ENCODE results near the gene SPATA2L.
"Not testable (repeated sequence)": the region's sequence is repeated elsewhere in the genome, so short reads cannot be mapped to it uniquely, and the experiment has no call there.

SPATA2L gene

GRCh38 chr16:89707695-89708094, 6.2 kb upstream of the SPATA2L start:
- H3K9me3 ChIP-seq (ENCODE audit: control insufficient read depth in 1 of 2, low read length in 2 of 2), result no peaks in the 10 kb centered on the region
- H3K4me1 ChIP-seq (ENCODE audit: control insufficient read depth in 1 of 2, insufficient read depth in 2 of 2, low read length in 2 of 2), result peaks cover 0 to 14% of the 10 kb centered on the region in 2 donors
- H3K27ac ChIP-seq (ENCODE audit: low read depth, low read length), result no peak overlapping the region
- H3K9ac ChIP-seq (ENCODE audit: low read depth in 1 of 2, low read length in 2 of 2), result no peak overlapping the region
- H3K4me3 ChIP-seq (ENCODE audit: low read depth in 1 of 2, low read length in 2 of 2), result no peak overlapping the region
- no peaks in the 10 kb centered on the region for H3K36me3 ChIP-seq (ENCODE audit: control insufficient read depth in 1 of 2, insufficient read depth in 2 of 2, low read length in 2 of 2)
- no peaks in the 10 kb centered on the region for H3K27me3 ChIP-seq (ENCODE audit: control insufficient read depth in 1 of 2, insufficient read depth in 2 of 2, low read length in 2 of 2)

GRCh38 chr16:89706518-89707260, 5.2 kb upstream of the SPATA2L start:
- Histone ChIP-seq H3K4me3 (ENCODE audit: low read depth in 1 of 2, low read length in 2 of 2) (no peak overlapping the region), H3K9me3 (ENCODE audit: control insufficient read depth in 1 of 2, low read length in 2 of 2) (no peaks in the 10 kb centered on the region), H3K9ac (ENCODE audit: low read depth in 1 of 2, low read length in 2 of 2) (peak overlapping the region in 1 of 2 donors; percentile 28), H3K27me3 (ENCODE audit: control insufficient read depth in 1 of 2, insufficient read depth in 2 of 2, low read length in 2 of 2) (no peaks in the 10 kb centered on the region), H3K27ac (ENCODE audit: low read depth, low read length) (no peak overlapping the region), H3K4me1 (ENCODE audit: control insufficient read depth in 1 of 2, insufficient read depth in 2 of 2, low read length in 2 of 2) (peaks cover 0 to 18% of the 10 kb centered on the region in 2 donors), H3K36me3 (ENCODE audit: control insufficient read depth in 1 of 2, insufficient read depth in 2 of 2, low read length in 2 of 2) (no peaks in the 10 kb centered on the region)

- no peak overlapping the region for H3K4me3 ChIP-seq (ENCODE audit: low read depth in 1 of 2, low read length in 2 of 2)
- H3K27me3 ChIP-seq (ENCODE audit: control insufficient read depth in 1 of 2, insufficient read depth in 2 of 2, low read length in 2 of 2), result no peaks in the 10 kb centered on the region
- peaks cover 5 to 25% of the 10 kb centered on the region in 2 donors for H3K4me1 ChIP-seq (ENCODE audit: control insufficient read depth in 1 of 2, insufficient read depth in 2 of 2, low read length in 2 of 2)
Measured at GRCh38 chr16:89705006-89705405, 3.5 kb upstream of the SPATA2L start.

GRCh38 chr16:89704281-89704680, 2.8 kb upstream of the SPATA2L start:
- Histone ChIP-seq H3K27ac (ENCODE audit: low read depth, low read length) (no peak overlapping the region), H3K36me3 (ENCODE audit: control insufficient read depth in 1 of 2, insufficient read depth in 2 of 2, low read length in 2 of 2) (peaks cover 0 to under 1% of the 10 kb centered on the region in 2 donors), H3K4me3 (ENCODE audit: low read depth in 1 of 2, low read length in 2 of 2) (no peak overlapping the region), H3K9ac (ENCODE audit: low read depth in 1 of 2, low read length in 2 of 2) (no peak overlapping the region), H3K4me1 (ENCODE audit: control insufficient read depth in 1 of 2, insufficient read depth in 2 of 2, low read length in 2 of 2) (peaks cover 10 to 30% of the 10 kb centered on the region in 2 donors), H3K27me3 (ENCODE audit: control insufficient read depth in 1 of 2, insufficient read depth in 2 of 2, low read length in 2 of 2) (no peaks in the 10 kb centered on the region), H3K9me3 (ENCODE audit: control insufficient read depth in 1 of 2, low read length in 2 of 2) (no peaks in the 10 kb centered on the region)

More at GRCh38 chr16:89705006-89705405, 3.5 kb upstream of the SPATA2L start:
- no peak overlapping the region for H3K27ac ChIP-seq (ENCODE audit: low read depth, low read length)
- H3K36me3 ChIP-seq (ENCODE audit: control insufficient read depth in 1 of 2, insufficient read depth in 2 of 2, low read length in 2 of 2), result no peaks in the 10 kb centered on the region
- H3K9me3 ChIP-seq (ENCODE audit: control insufficient read depth in 1 of 2, low read length in 2 of 2), result no peaks in the 10 kb centered on the region
- no peak overlapping the region for H3K9ac ChIP-seq (ENCODE audit: low read depth in 1 of 2, low read length in 2 of 2)

- Histone ChIP-seq H3K36me3 (ENCODE audit: control insufficient read depth in 1 of 2, insufficient read depth in 2 of 2, low read length in 2 of 2) (peaks cover 4 to 6% of the 10 kb centered on the region in 2 donors), H3K9me3 (ENCODE audit: control insufficient read depth in 1 of 2, low read length in 2 of 2) (no peaks in the 10 kb centered on the region), H3K4me1 (ENCODE audit: control insufficient read depth in 1 of 2, insufficient read depth in 2 of 2, low read length in 2 of 2) (peaks cover 12 to 25% of the 10 kb centered on the region in 2 donors), H3K27ac (ENCODE audit: low read depth, low read length) (peak overlapping the region; percentile 92), H3K4me3 (ENCODE audit: low read depth in 1 of 2, low read length in 2 of 2) (peak overlapping the region; percentile 71 to 74), H3K27me3 (ENCODE audit: control insufficient read depth in 1 of 2, insufficient read depth in 2 of 2, low read length in 2 of 2) (no peaks in the 10 kb centered on the region), H3K9ac (ENCODE audit: low read depth in 1 of 2, low read length in 2 of 2) (peak overlapping the region; percentile 83 to 85)
Measured at GRCh38 chr16:89700649-89701424, 668 bp downstream of the SPATA2L start.

- peaks cover 4 to 13% of the 10 kb centered on the region in 2 donors for H3K36me3 ChIP-seq (ENCODE audit: control insufficient read depth in 1 of 2, insufficient read depth in 2 of 2, low read length in 2 of 2)
- no peaks in the 10 kb centered on the region for H3K27me3 ChIP-seq (ENCODE audit: control insufficient read depth in 1 of 2, insufficient read depth in 2 of 2, low read length in 2 of 2)
- H3K9me3 ChIP-seq (ENCODE audit: control insufficient read depth in 1 of 2, low read length in 2 of 2), result no peaks in the 10 kb centered on the region
- H3K4me3 ChIP-seq (ENCODE audit: low read depth in 1 of 2, low read length in 2 of 2), result peak overlapping the region; percentile 71 to 74
- peak overlapping the region; percentile 92 for H3K27ac ChIP-seq (ENCODE audit: low read depth, low read length)
- peaks cover 12 to 31% of the 10 kb centered on the region in 2 donors for H3K4me1 ChIP-seq (ENCODE audit: control insufficient read depth in 1 of 2, insufficient read depth in 2 of 2, low read length in 2 of 2)
- peak overlapping the region; percentile 83 to 85 for H3K9ac ChIP-seq (ENCODE audit: low read depth in 1 of 2, low read length in 2 of 2)
Measured at GRCh38 chr16:89700100-89700648, 1.3 kb downstream of the SPATA2L start.

- not testable (repeated sequence) for H3K27me3 ChIP-seq (ENCODE audit: control insufficient read depth in 1 of 2, insufficient read depth in 2 of 2, low read length in 2 of 2); H3K9me3 ChIP-seq (ENCODE audit: control insufficient read depth in 1 of 2, low read length in 2 of 2)
- H3K4me3 ChIP-seq (ENCODE audit: low read depth in 1 of 2, low read length in 2 of 2), result peak overlapping the region; percentile 53 to 65
- peak overlapping the region in 1 of 2 donors; percentile 43 for H3K9ac ChIP-seq (ENCODE audit: low read depth in 1 of 2, low read length in 2 of 2)
- H3K27ac ChIP-seq (ENCODE audit: low read depth, low read length), result peak overlapping the region; percentile 13
- H3K36me3 ChIP-seq (ENCODE audit: control insufficient read depth in 1 of 2, insufficient read depth in 2 of 2, low read length in 2 of 2), result peaks cover 7 to 15% of the 10 kb centered on the region in 2 donors
- peaks cover 12 to 35% of the 10 kb centered on the region in 2 donors for H3K4me1 ChIP-seq (ENCODE audit: control insufficient read depth in 1 of 2, insufficient read depth in 2 of 2, low read length in 2 of 2)
Measured at GRCh38 chr16:89699629-89700099, 1.8 kb downstream of the SPATA2L start.

GRCh38 chr16:89698717-89699116, 2.8 kb downstream of the SPATA2L start:
- peaks cover 12 to 35% of the 10 kb centered on the region in 2 donors for H3K4me1 ChIP-seq (ENCODE audit: control insufficient read depth in 1 of 2, insufficient read depth in 2 of 2, low read length in 2 of 2)
- H3K9ac ChIP-seq (ENCODE audit: low read depth in 1 of 2, low read length in 2 of 2), result not testable (repeated sequence)

GRCh38 chr16:89697616-89698331, 3.7 kb downstream of the SPATA2L start:
- Histone ChIP-seq H3K27me3 (ENCODE audit: control insufficient read depth in 1 of 2, insufficient read depth in 2 of 2, low read length in 2 of 2) (no peaks in the 10 kb centered on the region), H3K9ac (ENCODE audit: low read depth in 1 of 2, low read length in 2 of 2) (no peak overlapping the region), H3K27ac (ENCODE audit: low read depth, low read length) (no peak overlapping the region), H3K36me3 (ENCODE audit: control insufficient read depth in 1 of 2, insufficient read depth in 2 of 2, low read length in 2 of 2) (peaks cover 10 to 31% of the 10 kb centered on the region in 2 donors), H3K4me3 (ENCODE audit: low read depth in 1 of 2, low read length in 2 of 2) (no peak overlapping the region), H3K9me3 (ENCODE audit: control insufficient read depth in 1 of 2, low read length in 2 of 2) (no peaks in the 10 kb centered on the region), H3K4me1 (ENCODE audit: control insufficient read depth in 1 of 2, insufficient read depth in 2 of 2, low read length in 2 of 2) (peaks cover 12 to 35% of the 10 kb centered on the region in 2 donors)

More at GRCh38 chr16:89698717-89699116, 2.8 kb downstream of the SPATA2L start:
- H3K4me3 ChIP-seq (ENCODE audit: low read depth in 1 of 2, low read length in 2 of 2); H3K27me3 ChIP-seq (ENCODE audit: control insufficient read depth in 1 of 2, insufficient read depth in 2 of 2, low read length in 2 of 2); H3K27ac ChIP-seq (ENCODE audit: low read depth, low read length); H3K9me3 ChIP-seq (ENCODE audit: control insufficient read depth in 1 of 2, low read length in 2 of 2): not testable (repeated sequence)
- peaks cover 10 to 23% of the 10 kb centered on the region in 2 donors for H3K36me3 ChIP-seq (ENCODE audit: control insufficient read depth in 1 of 2, insufficient read depth in 2 of 2, low read length in 2 of 2)
